HG03378 (cell line): ENCODE data around the gene CEP126.

Source experiments
- ATAC-seq: cut with Tn5 transposase; IDR thresholded peaks from one replicate; pipeline ENCODE4 v1.9.1; 2021; ENCODE audit warnings: mild to moderate bottlenecking, moderate library complexity; ENCODE audit not compliant: unreplicated experiment

The CEP126 gene

DNA sequence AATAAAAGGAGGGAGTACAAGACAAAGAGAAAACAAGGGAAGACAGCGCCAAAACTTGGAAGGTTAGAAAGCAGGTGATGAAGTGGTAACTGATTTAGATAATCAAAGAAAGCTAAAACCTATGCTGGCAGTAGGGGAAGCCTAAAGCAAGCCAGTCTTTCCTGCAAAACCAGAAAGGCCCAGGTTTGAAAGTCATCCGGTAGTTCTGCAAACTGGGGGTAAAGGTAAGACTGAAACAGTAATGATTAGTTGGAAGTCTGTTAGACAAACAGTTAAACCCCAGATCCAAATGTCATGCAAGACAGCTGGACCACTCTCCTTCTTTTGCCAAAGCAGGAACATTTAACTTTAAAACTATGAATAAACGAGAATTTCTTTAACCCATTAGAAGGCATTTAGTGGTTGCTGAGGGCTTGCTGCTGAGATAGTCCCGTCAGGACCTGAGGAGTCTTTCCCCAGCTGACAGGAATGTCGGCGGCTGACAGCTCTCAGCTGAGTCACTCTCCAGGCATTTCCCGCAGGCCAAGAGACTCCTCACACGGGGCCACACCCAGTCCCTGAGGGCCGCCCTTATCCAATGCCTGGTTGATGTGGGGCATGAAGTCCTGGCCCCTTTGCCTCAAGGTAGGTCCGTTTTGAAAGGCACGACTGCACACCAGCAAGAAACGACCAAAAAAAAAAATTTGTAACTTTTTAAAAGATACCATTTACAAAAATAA is 96.1 kb downstream of the CEP126 start:
- no peak for ATAC-seq

DNA sequence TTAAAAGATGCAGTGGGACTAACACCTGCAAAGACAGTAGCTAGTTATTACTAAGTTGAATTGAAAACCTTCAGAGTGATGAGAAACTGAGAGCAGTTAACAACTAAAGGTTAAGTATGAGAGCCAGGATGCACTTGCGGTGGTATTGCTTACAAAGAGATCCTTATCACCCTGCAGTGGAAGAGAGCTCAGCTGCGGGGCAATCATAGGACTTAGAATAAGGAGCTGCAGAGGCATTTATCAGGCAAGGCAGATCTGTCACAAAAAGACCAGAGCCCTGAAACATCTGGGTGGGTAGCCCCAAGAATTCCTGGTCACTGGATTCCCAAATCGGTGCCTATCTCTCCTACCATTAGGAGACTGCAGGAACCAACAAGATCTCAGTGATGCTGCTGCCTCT is 98.1 kb downstream of the CEP126 start:
- no peak for ATAC-seq

DNA sequence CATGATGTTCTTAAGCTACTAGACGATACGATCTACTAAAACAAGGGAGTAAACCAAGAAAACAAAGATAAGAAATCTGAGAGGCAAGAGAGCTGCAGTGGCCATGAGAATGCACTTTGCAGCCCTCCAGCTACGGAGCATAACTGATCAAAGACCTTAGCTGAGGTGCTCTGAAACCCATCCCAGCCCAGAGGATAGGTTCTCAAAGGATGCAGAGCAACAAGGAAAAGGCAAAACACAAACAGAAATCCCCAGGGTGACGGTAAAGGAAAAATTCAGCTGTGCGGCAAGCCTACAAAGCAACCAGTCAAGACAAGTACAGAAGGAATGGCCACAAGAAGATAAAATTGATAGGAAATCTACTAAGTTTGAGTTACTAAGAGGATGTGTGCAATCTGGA is 99.9 kb downstream of the CEP126 start:
- no peak for ATAC-seq

DNA sequence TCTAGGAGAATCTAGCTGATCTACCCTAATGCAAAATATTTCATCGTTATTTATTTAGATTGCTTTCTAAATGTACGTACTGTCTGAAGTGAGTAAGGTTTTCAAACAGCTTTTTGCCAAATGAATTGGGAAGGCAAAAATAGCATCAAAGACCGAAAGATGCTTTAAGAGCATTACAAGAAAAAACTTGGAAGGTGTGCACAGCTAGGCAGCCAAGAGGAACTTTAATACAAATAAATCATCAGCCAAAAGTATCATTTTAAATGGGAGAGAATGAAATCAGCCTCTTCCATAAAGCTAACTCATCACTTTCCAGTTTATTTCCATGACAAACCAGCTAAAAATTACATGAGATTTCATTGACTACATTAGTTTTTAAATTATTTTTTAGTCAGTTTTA is 102.2 kb downstream of the CEP126 start:
- ATAC-seq: no peak

- ATAC-seq: no peak
These were observed 111.4 kb downstream of the CEP126 start for GRCh38 chr11:102026217-102026616.

DNA sequence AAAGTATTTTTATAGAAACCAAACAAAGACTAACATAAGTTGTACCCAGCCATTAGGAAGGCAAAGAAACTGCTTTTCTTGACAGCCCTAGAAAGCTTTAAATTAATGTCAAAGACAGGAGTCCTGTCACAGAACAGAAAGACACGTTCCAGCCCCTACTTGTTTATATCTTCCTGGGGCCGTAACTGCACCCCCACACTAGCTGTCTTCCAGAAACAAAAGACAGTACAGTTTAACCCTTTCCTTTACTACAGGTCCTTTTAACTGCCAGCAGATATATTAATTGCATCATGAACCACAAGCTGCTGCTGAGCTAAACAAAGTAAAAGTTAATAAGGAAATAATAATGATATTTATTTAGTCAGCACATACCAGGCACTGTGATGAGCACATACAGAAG is 112.1 kb downstream of the CEP126 start:
- ATAC-seq: no peak

- no peak for ATAC-seq
These were observed 121.9 kb downstream of the CEP126 start for GRCh38 chr11:102036757-102037156.

DNA sequence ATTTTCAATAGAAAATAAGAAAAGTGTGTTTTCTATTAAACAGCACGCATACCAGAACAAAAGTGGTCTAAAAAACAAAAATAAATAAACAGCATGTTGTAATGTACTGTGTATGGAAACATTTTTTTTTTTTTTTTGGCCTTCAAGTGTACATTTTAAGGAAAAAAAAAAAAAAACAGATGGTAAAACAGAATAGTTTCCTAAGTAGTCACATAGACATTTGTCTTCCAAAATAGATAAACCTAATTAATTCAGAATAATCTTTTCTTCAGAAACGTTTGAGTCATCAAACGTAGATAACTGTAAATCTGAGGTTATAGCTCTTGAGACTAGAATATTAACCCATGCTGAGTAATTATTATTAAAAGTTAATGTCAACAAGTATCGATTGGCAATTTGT is 132.0 kb downstream of the CEP126 start:
- ATAC-seq: no peak

GRCh38 chr11:102047305-102047924 is 132.6 kb downstream of the CEP126 start, which contains the start of gene CFAP300:
Gene CFAP300 (plus strand): TSS chr11:102047437. CDS start chr11:102047471, 34 bp downstream.
- no peak for ATAC-seq
